IPS DF 4.7 (cell line): ENCODE measurements around the gene MYRIP.
"Not testable (repeated sequence)": the region's sequence is repeated elsewhere in the genome, so short reads cannot be mapped to it uniquely, and the experiment has no call there.

Experiments
- DNase-seq: peaks from one replicate; pipeline ENCODE4 v3.0.0-alpha.2; 2013; ENCODE audit warnings: low spot score; ENCODE audit errors: extremely low read depth

Gene MYRIP

GRCh38 chr3:40024526-40024925, 215.1 kb downstream of the MYRIP start:
- no peak for DNase-seq

DNA sequence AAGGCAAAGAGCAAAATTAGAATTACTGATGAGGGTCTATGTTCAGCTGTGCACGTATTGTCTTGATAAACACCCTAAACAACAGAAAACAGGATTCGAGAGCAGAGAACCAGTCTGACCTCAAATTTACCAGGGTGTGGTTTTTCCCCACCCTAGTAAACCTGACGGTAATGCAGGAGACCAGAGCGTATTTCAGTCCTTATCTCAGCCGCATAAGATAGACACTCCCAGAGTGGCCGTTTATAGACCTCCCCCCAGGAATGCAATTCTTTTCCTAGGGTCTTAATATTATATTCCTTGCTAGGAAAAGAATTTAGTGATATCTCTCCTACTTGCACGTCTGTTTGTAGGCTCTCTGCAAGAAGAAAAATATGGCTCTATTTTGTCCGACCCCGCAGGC, 216.5 kb downstream of the MYRIP start:
- DNase-seq, result not testable (repeated sequence)

DNA sequence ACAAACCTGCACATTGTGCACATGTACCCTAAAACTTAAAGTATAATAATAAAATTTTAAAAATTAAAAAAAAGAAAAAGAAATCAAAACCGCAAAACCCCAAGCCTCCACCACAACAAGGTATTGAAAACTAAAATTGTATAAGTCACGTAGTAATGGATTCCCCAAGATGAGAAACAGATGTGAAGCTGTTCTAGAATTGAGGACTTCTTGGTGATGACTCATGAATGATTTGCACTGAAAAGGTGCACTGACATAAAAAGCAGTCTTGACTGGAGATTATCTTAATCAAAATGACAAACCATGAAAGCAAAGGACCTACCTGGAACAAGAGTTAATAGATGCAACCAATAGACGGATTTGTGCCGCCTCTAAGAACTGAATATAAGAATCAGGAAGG, 225.8 kb downstream of the MYRIP start:
- DNase-seq, result no peak

- DNase-seq, result no peak
Measured at GRCh38 chr3:40037582-40037981, 228.2 kb downstream of the MYRIP start.

DNA sequence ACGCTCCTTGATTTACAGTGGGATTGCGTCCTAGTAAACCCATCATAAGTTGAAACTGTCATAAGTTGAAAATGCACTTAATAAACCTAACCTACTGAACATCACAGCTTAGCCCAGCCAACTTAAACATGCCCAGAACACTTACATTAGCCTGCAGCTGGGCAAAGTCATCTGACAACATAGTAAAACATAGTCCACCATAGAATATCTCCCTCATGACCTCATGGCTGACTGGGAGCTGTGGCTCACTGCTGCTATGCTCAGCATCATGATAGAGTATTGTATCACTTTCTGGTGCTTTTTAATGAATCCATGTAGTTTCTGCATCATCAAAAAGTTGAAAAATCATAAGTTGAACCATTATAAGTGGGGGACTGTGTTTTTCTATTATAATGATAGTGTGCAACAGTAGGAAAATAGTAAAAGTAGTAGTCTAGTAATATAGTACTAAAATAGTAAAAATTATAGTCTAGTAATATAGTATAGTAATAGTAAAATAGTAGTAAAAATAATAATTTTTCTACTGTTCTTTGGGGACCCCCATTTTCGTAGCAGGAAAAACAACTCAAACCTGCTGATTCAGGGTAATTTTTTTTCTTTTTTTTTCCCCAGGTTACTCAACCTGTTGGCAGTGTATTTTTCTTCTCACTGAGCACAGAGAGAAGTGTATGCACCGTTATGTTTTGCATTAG, 233.5 kb downstream of the MYRIP start:
- DNase-seq, result no peak

DNA sequence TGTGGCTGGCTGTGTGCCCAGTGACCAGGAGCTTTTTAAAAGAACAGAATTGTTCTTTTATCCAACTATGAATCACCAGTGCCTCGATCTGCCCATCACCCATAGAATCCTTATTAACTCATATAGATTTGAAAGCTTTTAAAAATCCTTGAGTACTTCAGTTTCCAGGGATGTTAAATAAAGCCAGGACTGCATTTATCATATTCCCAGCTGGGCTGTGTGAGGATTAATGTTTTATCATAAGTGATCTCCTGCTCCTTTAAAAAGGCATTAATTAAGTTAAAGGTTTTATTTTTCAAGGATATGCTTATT, 234.0 kb downstream of the MYRIP start:
- no peak for DNase-seq

GRCh38 chr3:40044487-40044886, 235.1 kb downstream of the MYRIP start:
- no peak for DNase-seq

DNA sequence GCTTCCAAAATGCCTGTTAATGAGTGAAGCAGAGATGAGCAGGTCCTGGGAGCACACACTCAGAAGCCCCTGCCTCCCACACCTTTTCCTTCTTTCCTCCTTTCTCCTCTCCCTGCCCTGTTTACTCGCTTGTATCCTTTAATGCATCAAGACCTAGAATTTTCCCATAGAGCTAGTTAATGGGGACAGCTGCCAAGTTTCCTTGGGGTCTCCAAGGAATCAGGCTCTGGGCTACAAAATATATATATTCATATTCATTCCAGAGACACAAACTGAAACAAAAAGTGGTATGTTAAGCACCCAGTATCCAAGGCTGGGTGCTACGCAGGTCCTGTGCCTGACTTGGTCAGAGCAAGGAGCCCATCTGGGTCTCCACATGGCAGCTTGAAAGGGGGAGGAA, 235.6 kb downstream of the MYRIP start:
- DNase-seq, result no peak

- DNase-seq, result no peak
Measured at GRCh38 chr3:40046149-40046548, 236.7 kb downstream of the MYRIP start.

- DNase-seq, result no peak
Measured at GRCh38 chr3:40047406-40047805, 238.0 kb downstream of the MYRIP start.

DNA sequence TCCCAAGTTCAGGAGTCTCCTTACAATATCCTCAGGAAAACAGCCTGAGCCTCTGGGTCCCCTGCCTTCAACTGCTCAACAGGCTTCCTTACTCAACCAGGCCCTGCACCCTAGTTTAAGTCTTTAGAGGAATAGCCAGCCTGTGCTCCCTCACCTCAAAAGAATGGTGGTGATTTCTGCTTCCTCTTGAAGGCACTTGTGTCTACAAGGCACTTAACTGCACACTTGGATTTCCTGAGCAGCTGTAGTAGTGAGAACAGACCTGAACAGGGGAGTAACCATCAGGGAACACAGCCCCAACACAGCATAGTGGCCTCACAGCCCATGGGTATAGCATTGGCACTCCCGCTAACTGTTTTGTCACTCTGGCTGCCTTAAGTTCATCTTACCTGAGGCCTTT, 244.3 kb downstream of the MYRIP start:
- DNase-seq, result no peak

GRCh38 chr3:40054568-40055222, 245.3 kb downstream of the MYRIP start:
- DNase-seq, result no peak

DNA sequence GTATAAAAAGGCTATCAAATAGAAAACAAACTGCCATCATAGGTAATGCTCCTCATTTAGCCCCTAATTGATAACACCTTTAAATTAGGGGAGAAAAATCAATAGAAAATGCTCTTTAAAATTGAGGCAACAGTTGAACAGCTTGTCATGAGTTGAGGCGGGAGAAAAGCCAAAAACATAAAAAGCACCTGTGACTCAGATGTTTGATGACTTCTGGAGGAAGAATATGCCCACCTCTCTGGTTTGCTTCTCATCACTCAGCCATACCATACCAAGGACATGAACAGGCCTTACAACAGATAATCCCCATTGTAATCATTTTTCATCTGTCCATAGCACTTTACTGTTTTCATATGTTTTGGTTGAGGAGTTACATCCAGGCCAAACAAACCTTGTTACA, 246.0 kb downstream of the MYRIP start:
- DNase-seq, result no peak

GRCh38 chr3:40055956-40056355, 246.5 kb downstream of the MYRIP start:
- DNase-seq, result no peak

GRCh38 chr3:40057077-40057476, 247.7 kb downstream of the MYRIP start:
- DNase-seq, result no peak

- DNase-seq, result no peak
Measured at GRCh38 chr3:40057786-40058185, 248.4 kb downstream of the MYRIP start.

DNA sequence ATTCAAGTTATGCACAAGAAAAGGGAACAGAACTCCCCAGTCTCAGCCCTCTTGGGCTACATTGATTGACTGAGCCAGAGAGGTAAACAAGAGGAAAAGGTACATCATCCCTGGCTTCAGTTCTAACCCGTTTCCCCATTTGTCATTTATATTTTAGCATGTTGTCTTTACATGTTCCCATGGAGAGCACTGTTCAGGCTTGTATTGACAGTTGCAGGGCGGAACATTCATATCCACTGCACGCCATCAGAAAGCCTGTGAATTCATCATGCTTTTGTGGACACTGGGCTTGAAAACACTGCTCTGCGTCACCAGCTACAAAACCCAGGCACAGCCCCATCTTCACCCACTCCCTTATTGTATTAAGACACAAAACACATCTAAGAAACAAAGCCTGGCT, 259.2 kb downstream of the MYRIP start:
- no peak for DNase-seq

DNA sequence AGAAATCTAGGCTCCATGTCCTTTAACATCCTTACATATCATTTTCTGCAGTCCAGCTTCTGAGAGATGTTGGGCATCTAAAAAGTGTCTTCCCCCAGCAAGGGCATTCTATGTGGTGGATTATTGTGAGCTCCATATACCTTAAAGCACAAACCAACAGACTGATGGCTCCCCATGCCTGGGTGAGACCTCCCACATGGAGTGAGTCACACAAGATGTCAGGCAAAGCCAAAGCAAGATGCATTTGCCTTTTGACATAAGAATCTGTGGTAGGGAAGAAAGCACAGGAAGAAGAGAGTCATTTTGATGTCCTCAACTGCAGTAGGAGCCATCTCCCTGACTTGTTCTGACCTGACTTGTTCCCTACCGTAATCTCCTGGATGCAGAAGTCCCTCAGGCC, 261.4 kb downstream of the MYRIP start:
- no peak for DNase-seq

DNA sequence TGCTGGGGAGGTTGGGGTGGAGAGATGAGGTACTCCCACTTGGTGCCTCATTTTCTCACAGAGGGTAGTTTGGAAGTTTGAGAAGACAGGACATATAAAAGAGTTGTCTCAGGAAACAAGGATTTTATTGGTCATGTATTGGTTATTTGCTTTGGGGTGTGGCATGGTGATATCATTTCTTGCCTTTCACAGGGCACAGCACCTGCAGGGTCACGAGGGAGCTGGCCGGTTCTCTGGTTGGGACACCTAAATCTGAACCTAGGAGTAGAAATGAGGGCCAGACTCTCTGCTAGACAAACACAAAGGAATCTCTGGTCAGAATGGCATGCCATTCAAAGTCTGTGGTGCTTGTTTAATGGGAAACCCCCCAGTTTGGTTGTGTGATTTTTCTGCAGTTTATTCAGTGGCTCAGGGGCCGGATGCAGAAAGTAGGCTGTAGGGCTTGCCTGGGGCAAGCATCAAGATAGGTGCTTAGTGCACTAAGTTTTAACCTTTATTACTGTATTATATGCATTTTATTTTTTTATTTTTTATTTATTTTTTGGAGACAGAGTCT, 262.4 kb downstream of the MYRIP start:
- no peak for DNase-seq

DNA sequence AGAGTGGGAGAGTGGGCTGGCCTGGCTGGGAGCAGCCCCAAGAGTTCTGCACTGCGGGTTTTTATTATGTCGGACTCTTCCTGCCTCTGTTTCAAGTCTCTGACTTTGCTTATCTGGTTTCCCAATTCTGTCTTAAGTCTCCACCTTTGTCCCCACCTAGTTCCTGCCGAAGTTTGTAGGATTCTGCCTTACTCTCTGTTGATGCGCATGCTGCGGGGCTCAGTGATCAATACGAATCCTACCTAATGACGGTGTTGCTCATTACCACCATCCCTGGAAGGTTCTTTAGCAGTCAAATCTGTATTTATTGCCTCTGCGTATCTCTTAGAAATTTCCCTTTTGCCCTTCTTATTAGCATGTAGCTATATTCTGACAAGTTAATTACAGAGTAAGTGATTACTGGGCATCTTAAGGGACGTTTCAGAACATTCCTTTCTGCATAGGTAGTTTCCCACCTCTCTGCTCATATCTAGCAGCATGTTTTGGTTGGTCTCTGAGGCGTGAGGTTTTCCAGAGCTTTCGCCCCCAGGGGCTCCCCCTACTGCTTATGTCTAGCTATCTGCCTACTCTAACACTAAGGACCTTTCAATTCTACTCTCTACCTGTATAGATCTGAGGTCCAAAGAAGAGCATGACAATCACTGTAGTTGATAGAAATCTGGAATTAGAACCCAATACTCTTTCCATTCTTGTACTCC, 264.1 kb downstream of the MYRIP start:
- DNase-seq, result peak; percentile 9

DNA sequence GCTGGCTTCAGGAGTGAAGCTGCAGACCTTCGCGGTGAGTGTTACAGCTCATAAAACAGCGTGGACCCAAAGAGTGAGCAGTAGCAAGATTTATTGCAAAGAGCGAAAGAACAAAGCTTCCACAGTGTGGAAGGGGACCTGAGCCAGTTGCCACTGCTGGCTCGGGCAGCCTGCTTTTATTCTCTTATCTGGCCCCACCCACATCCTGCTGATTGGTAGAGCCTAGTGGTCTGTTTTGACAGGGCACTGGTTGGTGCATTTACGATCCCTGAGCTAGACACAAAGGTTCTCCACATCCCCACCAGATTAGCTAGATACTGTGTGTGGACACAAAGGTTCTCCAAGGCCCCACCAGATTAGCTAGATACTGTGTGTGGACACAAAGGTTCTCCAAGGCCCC, 267.7 kb downstream of the MYRIP start:
- DNase-seq, result not testable (repeated sequence)

DNA sequence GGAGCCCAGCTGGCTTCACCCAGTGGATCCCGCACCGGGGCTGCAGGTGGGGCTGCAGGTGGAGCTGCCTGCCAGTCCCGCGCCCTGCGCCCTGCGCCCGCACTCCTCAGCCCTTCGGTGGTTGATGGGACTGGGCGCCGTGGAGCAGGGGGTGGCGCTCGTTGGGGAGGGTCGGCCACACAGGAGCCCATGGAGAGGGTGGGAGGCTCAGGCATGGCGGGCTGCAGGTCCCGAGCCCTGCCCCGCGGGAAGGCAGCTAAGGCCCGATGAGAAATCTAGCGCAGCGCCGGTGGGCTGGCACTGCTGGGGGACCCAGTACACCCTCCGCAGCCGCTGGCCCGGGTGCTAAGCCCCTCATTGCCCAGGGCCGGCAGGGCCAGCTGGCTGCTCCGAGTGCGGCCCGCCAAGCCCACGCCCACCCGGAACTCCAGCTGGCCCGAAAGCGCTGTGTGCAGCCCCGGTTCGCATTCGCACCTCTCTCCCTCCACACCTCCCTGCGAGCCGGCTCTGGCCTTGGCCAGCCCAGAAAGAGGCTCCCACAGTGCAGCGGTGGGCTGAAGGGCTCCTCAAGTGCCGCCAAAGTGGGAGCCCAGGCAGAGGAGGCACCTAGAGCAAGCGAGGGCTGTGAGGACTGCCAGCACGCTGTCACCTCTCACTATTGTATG, 268.6 kb downstream of the MYRIP start:
- not testable (repeated sequence) for DNase-seq
